PC-3 (cell line): ENCODE measurements around the gene CLVS2.

Experiments
- CTCF ChIP-seq: fragments of 300-600 bp; sonication (generic); conservative IDR thresholded peaks from 2 replicates; pipeline ENCODE4 v1.5.1; 2017; ENCODE audit warnings: antibody characterized with exemption, low read depth, mild to moderate bottlenecking, low read length
- EZH2phosphoT487 ChIP-seq: fragments of 300-600 bp; sonication (generic); IDR thresholded peaks from 2 replicates; pipeline ENCODE4 v1.6.1; 2018; ENCODE audit warnings: mild to moderate bottlenecking, antibody characterized with exemption, low read length, borderline replicate concordance

- no peak for TF ChIP-seq CTCF
- TF ChIP-seq EZH2phosphoT487, result no peak
Observed at GRCh38 chr6:123064038-123064437, 68.0 kb downstream of the CLVS2 start.
